Aorta (tissue), 5 donors: ENCODE results near the gene BSND. TPM values are rescaled to one million over a fixed set of nuclear protein-coding genes. Genes with fewer than 3 reads are reported as not detected.
"Not testable (repeated sequence)": the region's sequence is repeated elsewhere in the genome, so short reads cannot be mapped to it uniquely, and the experiment has no call there.

Source experiments
- ATAC-seq: fragments of 200-7000 bp; cut with Tn5 transposase; one replicate; pipeline ENCODE4 v1.9.1; 2022; ENCODE audit warnings: moderate library complexity; ENCODE audit not compliant: low FRiP score
- DNase-seq, 2 donors: peaks; one replicate each; pipeline ENCODE4 v3.0.0-alpha.2; 2020
- H3K27ac ChIP-seq, 2 donors: one replicate each; pipeline ENCODE4 v1.5.1; 2013; ENCODE audit warnings: low read length in 2 of 2, mild to moderate bottlenecking in 2 of 2, moderate library complexity in 2 of 2, control low read depth in 1 of 2, inconsistent platforms in 1 of 2, low read depth in 1 of 2
- H3K27me3 ChIP-seq, 2 donors: one replicate each; pipeline ENCODE4 v1.6.1; 2013; ENCODE audit warnings: control low read depth in 1 of 2, low read length in 1 of 2, mild to moderate bottlenecking in 1 of 2, moderate library complexity in 1 of 2; ENCODE audit not compliant: insufficient read depth in 2 of 2, control insufficient read depth in 1 of 2
- H3K36me3 ChIP-seq, 2 donors: one replicate each; pipeline ENCODE4 v1.6.1; 2013; ENCODE audit warnings: control low read depth in 1 of 2, low read length in 1 of 2, mild to moderate bottlenecking in 1 of 2; ENCODE audit not compliant: insufficient read depth in 2 of 2, control insufficient read depth in 1 of 2
- H3K4me1 ChIP-seq, 2 donors: one replicate each; pipeline ENCODE4 v1.6.1; 2013; ENCODE audit warnings: low read length in 2 of 2, control low read depth in 1 of 2, mild to moderate bottlenecking in 1 of 2, moderate library complexity in 1 of 2; ENCODE audit not compliant: insufficient read depth in 2 of 2, control insufficient read depth in 1 of 2
- H3K4me3 ChIP-seq, 2 donors: one replicate each; pipeline ENCODE4 v1.5.1; 2013; ENCODE audit warnings: low read length in 2 of 2, control low read depth in 1 of 2, mild to moderate bottlenecking in 1 of 2
- H3K9me3 ChIP-seq: one replicate; pipeline ENCODE4 v1.6.1; 2013; ENCODE audit warnings: mild to moderate bottlenecking, low read length; ENCODE audit not compliant: control insufficient read depth
- WGBS, 2 donors: extraction: QIAGEN DNeasy Blood & Tissue Kit; methylation state at CpG; one replicate each; pipeline ENCODE4 v1.1.7; 2013; 5-methylcytosine and 5-hydroxymethylcytosine counted together
- intact Hi-C, 2 donors: fragments of 100-400 bp; cut with DNase I; formaldehyde crosslinking; loops; one replicate each; pipeline versions ENCODE4 v1.14.2 to v1.15.0; 2022
- polyA plus RNA-seq, 2 donors: library from polyadenylated mRNA; stranded (reverse); fragments of 200-250 nt; gene quantifications; one replicate each; pipeline ENCODE4 v1.2.3, GENCODE V29; 2013
- total RNA-seq, 2 donors: library from RNA; stranded (reverse); fragmentation: NEBNext Ultra II Directional; extraction: Animal tissue kit (Norgen Biotek cat#: 25700); gene quantifications; one replicate each; pipeline ENCODE4 v1.2.1, GENCODE V29; 2021
- donor health status: healthy with polysubstance abuse.
- donor health status: Bipolar disorder and iron deficiency.
- donor health status: DM: no; HTN: no; CAD: no.
- donor health status: DM: no; HTN: no; CAD: no.
- donor health status: DM: yes; HTN: yes; CAD: no.

Gene BSND
- total and polyA plus RNA-seq, 4 donors: not detected

DNA sequence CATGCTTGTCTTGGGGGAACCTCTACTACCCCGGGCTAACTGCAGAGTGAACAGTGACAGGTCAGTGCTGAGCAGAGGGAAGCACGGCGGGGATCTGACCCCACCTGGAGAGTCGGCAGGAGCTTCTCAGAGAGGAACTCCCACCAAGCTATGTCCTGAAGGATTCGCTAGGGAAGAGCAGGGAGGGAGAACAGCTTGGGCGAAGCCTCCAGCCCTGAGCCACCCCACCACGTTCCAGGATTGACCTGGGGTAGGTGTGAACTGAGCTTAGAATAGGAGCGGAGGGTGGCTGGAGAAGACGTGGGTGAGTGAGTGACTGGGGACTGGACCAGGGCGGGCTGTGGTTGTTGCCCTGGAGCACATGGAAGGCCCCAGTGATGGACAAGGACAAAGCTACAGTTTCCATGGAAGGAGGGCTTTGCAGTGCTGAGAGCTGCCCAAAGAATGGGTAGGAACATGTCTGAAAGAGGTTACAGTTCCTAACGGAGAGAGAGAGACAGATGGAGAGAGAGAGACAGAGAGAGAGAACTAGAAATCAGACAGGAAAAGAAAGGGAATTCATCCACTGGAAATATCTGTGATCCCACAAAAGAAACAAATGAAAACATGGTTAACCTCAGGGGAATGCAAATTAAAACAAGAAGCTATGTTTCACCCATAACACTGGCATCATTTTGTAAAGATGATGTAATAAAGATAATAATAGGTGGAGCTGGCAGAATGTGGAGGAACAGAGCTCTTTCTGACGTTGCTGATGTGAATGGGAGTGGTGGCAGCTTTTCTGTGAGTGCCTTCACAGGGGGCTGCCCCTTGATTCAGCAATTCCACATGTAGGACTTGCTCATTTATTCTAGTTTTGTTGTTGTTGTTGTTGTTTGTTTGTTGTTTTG is 17.2 kb downstream of the BSND start:
- Histone ChIP-seq H3K27ac (no peak overlapping the region), H3K9me3 (no peaks in the 10 kb centered on the region), H3K27me3 (no peaks in the 10 kb centered on the region), H3K4me1 (no peaks in the 10 kb centered on the region), H3K4me3 (no peak overlapping the region), H3K36me3 (no peaks in the 10 kb centered on the region)
- 68 to 69% methylated on average over 12 of the region's 12 CpGs for WGBS, 2 donors
- ATAC-seq (no peak), DNase-seq (peak; percentile 22 to 62)
- intact Hi-C loops: no loop called here

DNA sequence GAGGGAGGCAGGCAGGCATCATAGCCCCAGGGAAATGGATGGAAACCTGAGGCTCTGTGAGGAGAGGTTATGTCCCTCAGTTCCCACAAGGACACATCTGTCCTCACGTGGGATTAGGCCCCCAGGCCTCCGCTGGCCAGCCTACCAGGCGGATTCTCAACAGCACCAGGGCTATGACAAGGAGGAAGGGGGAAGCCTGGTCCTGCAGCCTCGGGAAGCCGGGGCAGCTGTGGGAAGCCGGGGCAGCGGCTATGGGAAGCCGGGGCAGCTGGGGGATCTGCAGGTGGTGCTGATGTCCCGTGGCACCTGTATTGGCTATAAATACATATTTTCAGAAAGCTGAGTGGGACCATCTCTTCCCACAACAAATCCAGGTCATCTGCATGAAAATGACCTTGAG is 19.7 kb downstream of the BSND start:
- DNase-seq (peak in 1 of 2 donors; percentile 16), ATAC-seq (no peak)
- Histone ChIP-seq H3K27ac (no peak overlapping the region), H3K27me3 (no peaks in the 10 kb centered on the region), H3K9me3 (no peaks in the 10 kb centered on the region), H3K4me3 (no peak overlapping the region), H3K36me3 (no peaks in the 10 kb centered on the region), H3K4me1 (no peaks in the 10 kb centered on the region)
- WGBS, 2 donors: 84 to 91% methylated on average over 9 of the region's 9 CpGs
- intact Hi-C loops: no loop called here

DNA sequence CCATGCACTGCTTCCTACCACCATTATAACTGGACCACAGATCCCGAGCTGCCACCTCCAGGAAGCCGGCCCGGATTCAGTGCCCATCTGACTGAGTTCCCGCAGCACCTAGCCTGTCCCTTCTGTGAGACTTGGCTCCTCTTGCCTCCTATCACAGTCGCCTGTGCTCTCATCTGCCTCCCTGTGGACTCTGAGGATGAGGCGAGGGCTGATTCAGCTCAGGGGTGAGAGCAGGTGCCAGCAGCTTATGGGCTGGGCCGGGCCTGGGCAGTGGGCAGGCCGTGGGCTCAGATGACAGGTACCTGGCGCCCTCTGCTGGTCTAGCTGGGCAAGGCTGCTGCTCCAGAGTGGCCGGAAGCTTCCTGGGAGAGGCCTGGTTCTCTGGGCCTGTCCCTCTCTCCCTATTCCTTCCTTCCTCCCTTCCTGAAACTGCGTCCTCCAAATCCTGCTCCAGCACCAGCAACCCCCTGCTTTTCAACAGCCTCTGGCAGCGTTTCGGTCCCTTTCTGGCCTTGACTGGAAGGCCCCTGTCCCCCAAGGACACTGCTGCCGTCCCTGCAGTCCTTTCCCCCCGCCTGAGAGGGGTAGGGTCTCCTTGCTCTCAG is 23.3 kb downstream of the BSND start:
- no peak overlapping the region for H3K4me3 ChIP-seq
- ATAC-seq (peak; percentile 92), DNase-seq (peak; percentile 86 to 94)
- H3K27ac ChIP-seq: no peak overlapping the region
- H3K9me3 ChIP-seq: no peaks in the 10 kb centered on the region
- H3K4me1 ChIP-seq: no peaks in the 10 kb centered on the region
- H3K36me3 ChIP-seq: no peaks in the 10 kb centered on the region
- 38 to 44% methylated on average over 15 of the region's 15 CpGs for WGBS, 2 donors
- no peaks in the 10 kb centered on the region for H3K27me3 ChIP-seq
- intact Hi-C loops: loop anchor here in 1 of 2 donors (1.0 kb wide), 2 partner anchors 72 to 77 kb away; no protein-coding TSS in a partner anchor

DNA sequence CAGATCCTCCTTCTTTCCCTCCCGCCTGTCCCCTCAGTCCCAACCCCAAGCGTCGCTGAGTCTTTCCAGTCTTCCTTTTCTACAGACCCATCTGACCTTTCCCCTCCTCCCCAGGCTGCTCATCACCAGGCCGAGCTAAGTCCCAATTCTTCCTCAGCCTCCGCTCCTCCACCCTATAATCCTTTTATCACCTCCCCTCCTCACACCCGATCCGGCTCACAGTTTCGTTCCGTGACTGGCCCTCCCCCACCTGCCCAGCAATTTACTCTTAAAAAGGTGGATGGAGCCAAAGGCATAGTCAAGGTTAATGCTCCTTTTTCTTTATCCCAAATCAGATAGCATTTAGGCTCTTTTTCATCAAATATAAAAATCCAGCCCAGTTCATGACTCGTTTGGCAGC is 25.4 kb downstream of the BSND start:
- intact Hi-C loops, H3K9me3 ChIP-seq, DNase-seq, ATAC-seq, H3K4me3 ChIP-seq, H3K27ac ChIP-seq, H3K27me3 ChIP-seq, H3K36me3 ChIP-seq, H3K4me1 ChIP-seq: not testable (repeated sequence)
- 78 to 86% methylated on average over 7 to 9 of the region's 10 CpGs for WGBS, 2 donors

GRCh38 chr1:55026682-55027081 is 27.9 kb downstream of the BSND start:
- H3K27me3 ChIP-seq, H3K4me3 ChIP-seq, H3K36me3 ChIP-seq, DNase-seq, ATAC-seq, H3K4me1 ChIP-seq, H3K27ac ChIP-seq, intact Hi-C loops, H3K9me3 ChIP-seq: not testable (repeated sequence)
- 92 to 93% methylated on average over 2 to 3 of the region's 3 CpGs for WGBS, 2 donors

GRCh38 chr1:55031098-55031497 is 32.4 kb downstream of the BSND start:
- H3K27ac ChIP-seq, DNase-seq, H3K4me1 ChIP-seq, intact Hi-C loops, H3K36me3 ChIP-seq, H3K4me3 ChIP-seq, ATAC-seq, H3K9me3 ChIP-seq, H3K27me3 ChIP-seq: not testable (repeated sequence)
- WGBS, 2 donors: 96% methylated on average over 5 of the region's 5 CpGs

- H3K4me3 ChIP-seq: no peak overlapping the region
- intact Hi-C loops: no loop called here
- WGBS, 2 donors: 79 to 88% methylated on average over 7 of the region's 7 CpGs
- H3K27ac ChIP-seq: no peak overlapping the region
- peak in 1 of 2 donors; percentile 30 for DNase-seq
- no peaks in the 10 kb centered on the region for H3K36me3 ChIP-seq
- peaks cover 0 to 2% of the 10 kb centered on the region in 2 donors for H3K27me3 ChIP-seq
- H3K9me3 ChIP-seq: no peaks in the 10 kb centered on the region
- no peak for ATAC-seq
- H3K4me1 ChIP-seq: no peaks in the 10 kb centered on the region
Observed at GRCh38 chr1:55033265-55033614, 34.5 kb downstream of the BSND start.

GRCh38 chr1:55034476-55035133 is 35.9 kb downstream of the BSND start:
- DNase-seq (peak in 1 of 2 donors; percentile 52), ATAC-seq (no peak)
- no peaks in the 10 kb centered on the region for H3K9me3 ChIP-seq
- H3K27me3 ChIP-seq: peaks cover 0 to 2% of the 10 kb centered on the region in 2 donors
- H3K27ac ChIP-seq: no peak overlapping the region
- 80 to 86% methylated on average over 6 of the region's 6 CpGs for WGBS, 2 donors
- no peaks in the 10 kb centered on the region for H3K4me1 ChIP-seq
- H3K36me3 ChIP-seq: no peaks in the 10 kb centered on the region
- intact Hi-C loops: no loop called here
- no peak overlapping the region for H3K4me3 ChIP-seq
